Ascending aorta (tissue), 2 donors: Measurements from ENCODE around the gene FAM151A. TPM values are rescaled to one million over a fixed set of nuclear protein-coding genes. Genes with fewer than 3 reads are reported as not detected.

Source experiments
- DNase-seq, 2 donors: peaks; one replicate each; pipeline ENCODE4 v3.0.0-alpha.2; 2019; ENCODE audit warnings: low spot score in 2 of 2
- H3K27ac ChIP-seq, 2 donors: fragments of 200-600 bp; sonication (generic); one replicate each; pipeline ENCODE4 v1.5.1; 2016 to 2017; ENCODE audit warnings: mild to moderate bottlenecking in 1 of 2
- H3K27me3 ChIP-seq: fragments of 200-600 bp; sonication (generic); one replicate; pipeline ENCODE4 v1.5.1; 2017
- H3K36me3 ChIP-seq, 2 donors: fragments of 200-600 bp; sonication (generic); one replicate each; pipeline ENCODE4 v1.5.1; 2016
- H3K4me1 ChIP-seq, 2 donors: fragments of 200-600 bp; sonication (generic); one replicate each; pipeline ENCODE4 v1.5.1; 2016 to 2017; ENCODE audit warnings: mild to moderate bottlenecking in 1 of 2
- H3K4me3 ChIP-seq, 2 donors: fragments of 200-600 bp; sonication (generic); one replicate each; pipeline ENCODE4 v1.5.1; 2016 to 2017; ENCODE audit warnings: mild to moderate bottlenecking in 1 of 2
- H3K9me3 ChIP-seq, 2 donors: fragments of 200-600 bp; sonication (generic); one replicate each; pipeline ENCODE4 v1.5.1; 2016
- CTCF ChIP-seq, 3 experiments: fragments of 200-600 bp in 2 of 3; fragments of 450-650 bp in 1 of 3; sonication (generic) in 2 of 3; IDR thresholded peaks; one replicate each; pipeline ENCODE4 v1.5.1; 2016 to 2019; ENCODE audit warnings: antibody characterized with exemption in 3 of 3, mild to moderate bottlenecking in 1 of 3, moderate library complexity in 1 of 3
- intact Hi-C: fragments of 100-400 bp; cut with DNase I; formaldehyde crosslinking; loops from one replicate; pipeline ENCODE4 v1.15.1; 2023
- total RNA-seq: library from RNA; depleted of rRNA; stranded (reverse); fragments of >200 nt; gene quantifications from one replicate; pipeline ENCODE4 v1.1.0, GENCODE V29; 2016

FAM151A gene
- not detected for total RNA-seq

- intact Hi-C loops: no loop called here
- no peak within 1 kb of the TSS for H3K4me3 ChIP-seq
- peak in 1 of 2 donors; percentile 18 for DNase-seq
- no peaks in the 10 kb centered on the region for H3K36me3 ChIP-seq
- H3K27ac ChIP-seq: no peak within 1 kb of the TSS
- TF ChIP-seq CTCF (IDR thresholded peaks at IDR 0.05): no peak
- no peaks in the 10 kb centered on the region for H3K9me3 ChIP-seq
- H3K4me1 ChIP-seq: no peaks in the 10 kb centered on the region
- H3K27me3 ChIP-seq: no peaks in the 10 kb centered on the region
These were observed at the start of gene FAM151A for GRCh38 chr1:54623216-54624007. Gene FAM151A (minus strand): TSS chr1:54623525. CDS start chr1:54623395, 130 bp downstream.

GRCh38 chr1:54671985-54672608, 48.8 kb upstream of the FAM151A start:
- H3K4me3 ChIP-seq: no peak overlapping the region
- intact Hi-C loops: no loop called here

GRCh38 chr1:54668567-54668966, 45.2 kb upstream of the FAM151A start:
- H3K9me3 ChIP-seq: no peaks in the 10 kb centered on the region
- no peak for DNase-seq
- intact Hi-C loops: no loop called here
- H3K4me1 ChIP-seq: no peaks in the 10 kb centered on the region
- no peak for TF ChIP-seq CTCF (IDR thresholded peaks at IDR 0.05)
- no peaks in the 10 kb centered on the region for H3K27me3 ChIP-seq
- H3K36me3 ChIP-seq: peaks cover 0 to 8% of the 10 kb centered on the region in 2 donors
- no peak overlapping the region for H3K4me3 ChIP-seq
- no peak overlapping the region for H3K27ac ChIP-seq

More at GRCh38 chr1:54671985-54672608, 48.8 kb upstream of the FAM151A start:
- no peaks in the 10 kb centered on the region for H3K4me1 ChIP-seq
- peaks cover 0 to 9% of the 10 kb centered on the region in 2 donors for H3K36me3 ChIP-seq
- H3K27me3 ChIP-seq: no peaks in the 10 kb centered on the region
- peak; percentile 29 to 59 (median 56) for TF ChIP-seq CTCF (IDR thresholded peaks at IDR 0.05)
- no peak overlapping the region for H3K27ac ChIP-seq
- no peak for DNase-seq
- no peaks in the 10 kb centered on the region for H3K9me3 ChIP-seq

- TF ChIP-seq CTCF (IDR thresholded peaks at IDR 0.05): no peak
- H3K4me3 ChIP-seq: no peak overlapping the region
- DNase-seq: no peak
- H3K27ac ChIP-seq: no peak overlapping the region
- no peaks in the 10 kb centered on the region for H3K27me3 ChIP-seq
- no peaks in the 10 kb centered on the region for H3K4me1 ChIP-seq
- no peaks in the 10 kb centered on the region for H3K9me3 ChIP-seq
- peaks cover 0 to 4% of the 10 kb centered on the region in 2 donors for H3K36me3 ChIP-seq
- intact Hi-C loops: no loop called here
These were observed 44.5 kb upstream of the FAM151A start for GRCh38 chr1:54667797-54668196.

GRCh38 chr1:54666333-54666732, 43.0 kb upstream of the FAM151A start:
- no peaks in the 10 kb centered on the region for H3K27me3 ChIP-seq
- H3K36me3 ChIP-seq: peaks cover 0 to 4% of the 10 kb centered on the region in 2 donors
- no peaks in the 10 kb centered on the region for H3K9me3 ChIP-seq
- TF ChIP-seq CTCF (IDR thresholded peaks at IDR 0.05): no peak
- DNase-seq: no peak
- no peak overlapping the region for H3K4me3 ChIP-seq
- H3K4me1 ChIP-seq: no peaks in the 10 kb centered on the region
- no peak overlapping the region for H3K27ac ChIP-seq
- intact Hi-C loops: no loop called here
